ENCODE data around the gene KIF2A. TPM values are rescaled to one million over a fixed set of nuclear protein-coding genes. Genes with fewer than 3 reads are reported as not detected.

The KIF2A gene
- total RNA-seq, 2 donors from 2014 or later = 190 to 201 TPM

- ATAC-seq = peak; percentile 43 to 49
These were observed 670 bp upstream of the KIF2A start for GRCh38 chr5:62305358-62305714.

DNA sequence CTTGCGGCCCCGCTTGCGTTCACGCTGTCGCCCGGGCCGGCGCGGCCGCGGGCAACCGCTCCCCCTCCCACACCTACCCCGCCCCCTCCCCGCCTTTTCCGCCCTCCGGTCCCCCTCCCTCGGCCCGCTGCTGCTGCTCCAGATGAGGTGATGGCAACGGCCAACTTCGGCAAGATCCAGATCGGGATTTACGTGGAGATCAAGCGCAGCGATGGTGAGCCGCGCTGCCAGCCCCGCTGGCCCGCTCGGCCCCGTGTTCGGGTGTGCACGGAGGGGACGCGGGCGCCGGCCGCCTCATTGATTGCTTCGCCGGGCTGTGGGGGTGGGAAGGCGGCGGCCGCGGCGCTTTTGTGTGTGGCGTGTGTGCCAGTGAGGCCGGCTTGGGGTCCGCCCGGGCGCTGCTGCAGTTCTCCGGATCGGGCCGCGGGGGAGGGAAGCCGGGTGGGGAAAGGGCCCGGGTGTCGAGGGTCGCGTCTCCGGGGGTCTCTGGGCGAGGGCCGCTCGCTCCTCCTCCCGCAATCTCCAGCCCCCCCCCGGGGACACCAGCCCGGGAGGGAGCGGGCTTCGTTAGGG lies 403 bp downstream of the KIF2A start:
- Mint-ChIP-seq H3K9me3 (no peaks in the 10 kb centered on the region), H3K27me3 (no peaks in the 10 kb centered on the region), H3K36me3 (peaks cover 34% of the 10 kb centered on the region), H3K4me3 (peak overlapping the region; percentile 99), H3K27ac (peak overlapping the region; percentile 97 to 99), H3K4me1 (ENCODE audit: low read depth in 2 of 2) (peaks cover 45 to 58% of the 10 kb centered on the region in 2 donors)
- ATAC-seq (peak; percentile 36 to 71), DNase-seq (ENCODE audit: low spot score) (peak; percentile 64)

More at GRCh38 chr5:62305358-62305714, 670 bp upstream of the KIF2A start:
- no peak for DNase-seq (ENCODE audit: low spot score)
- Mint-ChIP-seq H3K4me3 (peak overlapping the region; percentile 87), H3K9me3 (no peaks in the 10 kb centered on the region), H3K27ac (peak overlapping the region; percentile 97 to 99), H3K27me3 (no peaks in the 10 kb centered on the region), H3K4me1 (ENCODE audit: low read depth in 2 of 2) (peaks cover 34 to 47% of the 10 kb centered on the region in 2 donors), H3K36me3 (peaks cover 26% of the 10 kb centered on the region)

DNA sequence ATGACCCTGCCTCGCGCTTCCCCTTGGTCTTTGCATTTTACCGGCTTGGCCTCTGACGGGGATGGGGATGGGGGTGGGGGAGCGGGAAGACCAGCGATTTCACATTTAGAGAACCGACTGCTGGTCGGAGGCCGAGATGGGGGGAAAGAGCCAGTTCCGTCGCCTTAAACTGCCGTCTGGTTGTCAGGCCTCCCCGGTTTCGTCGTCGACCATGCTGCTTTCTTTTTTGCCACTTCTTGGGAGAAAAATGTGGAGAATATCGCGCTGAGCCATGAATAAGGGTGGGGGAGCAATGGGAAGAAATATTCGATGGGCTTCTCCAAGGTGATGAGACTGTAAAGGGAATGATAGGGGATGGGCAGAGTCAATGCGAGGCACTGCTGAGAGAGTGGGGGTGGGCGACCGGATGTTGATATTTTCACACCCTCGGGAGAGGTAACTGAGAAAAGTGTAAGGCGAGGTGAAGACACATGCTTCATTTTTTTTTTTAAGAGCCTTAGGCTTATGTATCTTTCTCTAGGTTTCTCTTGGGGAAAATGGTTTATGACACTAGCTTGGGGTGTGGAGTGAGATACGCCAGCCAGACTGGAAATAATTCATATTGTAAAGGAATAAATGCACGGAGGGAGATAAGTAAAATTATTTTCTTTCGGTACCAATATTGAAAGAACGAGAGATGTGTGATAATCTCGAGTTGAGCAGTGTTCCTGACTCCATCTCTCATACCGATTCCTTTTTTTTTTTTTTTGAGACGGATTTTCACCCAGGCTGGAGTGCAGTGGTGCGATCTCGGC lies 1.1 kb downstream of the KIF2A start:
- Mint-ChIP-seq H3K4me1 (ENCODE audit: low read depth in 2 of 2) (peaks cover 52 to 65% of the 10 kb centered on the region in 2 donors), H3K27me3 (no peaks in the 10 kb centered on the region), H3K36me3 (peaks cover 39% of the 10 kb centered on the region), H3K4me3 (peak overlapping the region; percentile 99), H3K9me3 (no peaks in the 10 kb centered on the region), H3K27ac (peak overlapping the region; percentile 97 to 99)
- ATAC-seq (no peak), DNase-seq (ENCODE audit: low spot score) (peak; percentile 85)

DNA sequence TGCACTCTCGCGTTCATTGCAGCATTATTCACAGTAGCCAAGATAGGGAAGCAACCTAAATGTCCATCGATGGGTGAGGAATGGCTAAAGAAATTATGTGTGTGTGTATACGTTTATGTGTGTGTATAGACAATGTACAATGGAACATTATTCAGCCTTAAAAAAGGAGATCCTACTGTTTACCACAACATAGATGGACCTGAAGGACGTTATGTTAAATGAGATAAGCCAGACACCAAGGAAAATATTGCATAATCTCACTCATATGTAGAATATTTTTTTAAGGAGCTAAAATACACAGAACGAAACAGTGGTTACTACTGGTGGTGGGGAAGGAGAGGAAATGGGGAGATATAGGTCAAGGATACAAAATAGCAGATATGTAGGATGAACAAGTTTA lies 2.4 kb downstream of the KIF2A start:
- peaks cover 39% of the 10 kb centered on the region for H3K36me3 Mint-ChIP-seq
- peak overlapping the region; percentile 99 for H3K4me3 Mint-ChIP-seq
- peaks cover 61 to 76% of the 10 kb centered on the region in 2 donors for H3K4me1 Mint-ChIP-seq (ENCODE audit: low read depth in 2 of 2)
- H3K27ac Mint-ChIP-seq = peak overlapping the region; percentile 97 to 99
- H3K9me3 Mint-ChIP-seq = no peaks in the 10 kb centered on the region
- ATAC-seq = no peak
- DNase-seq (ENCODE audit: low spot score) = no peak
- H3K27me3 Mint-ChIP-seq = no peaks in the 10 kb centered on the region

DNA sequence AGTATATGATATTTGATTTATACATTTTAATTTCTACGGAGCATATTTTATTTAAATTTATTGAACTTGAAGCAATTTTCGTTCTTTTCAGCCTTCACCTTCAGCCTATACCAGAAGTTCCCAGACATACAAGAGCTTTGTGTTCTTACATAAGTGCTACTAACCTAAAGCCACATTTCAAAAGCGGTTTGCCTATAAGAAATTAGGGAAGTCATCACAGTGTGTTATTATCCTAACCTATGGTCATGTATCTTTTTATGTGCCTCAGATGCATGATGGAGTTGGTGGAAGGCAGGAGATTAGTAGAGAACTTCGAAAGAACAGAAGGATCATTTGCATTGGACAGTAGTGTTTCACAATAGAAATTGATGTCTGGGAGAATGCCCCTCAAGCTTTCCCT lies 3.1 kb downstream of the KIF2A start:
- Mint-ChIP-seq H3K27me3 (no peaks in the 10 kb centered on the region), H3K9me3 (no peaks in the 10 kb centered on the region), H3K36me3 (peaks cover 39% of the 10 kb centered on the region), H3K4me3 (peak overlapping the region; percentile 67), H3K27ac (peak overlapping the region; percentile 97 to 99), H3K4me1 (ENCODE audit: low read depth in 2 of 2) (peaks cover 62 to 73% of the 10 kb centered on the region in 2 donors)
- no peak for DNase-seq (ENCODE audit: low spot score)
- ATAC-seq = no peak

- H3K4me3 Mint-ChIP-seq = peak overlapping the region; percentile 65
- peak overlapping the region; percentile 67 to 99 for H3K27ac Mint-ChIP-seq
- H3K36me3 Mint-ChIP-seq = peaks cover 39% of the 10 kb centered on the region
- ATAC-seq (no peak), DNase-seq (ENCODE audit: low spot score) (no peak)
- no peaks in the 10 kb centered on the region for H3K27me3 Mint-ChIP-seq
- H3K9me3 Mint-ChIP-seq = no peaks in the 10 kb centered on the region
- peaks cover 64 to 77% of the 10 kb centered on the region in 2 donors for H3K4me1 Mint-ChIP-seq (ENCODE audit: low read depth in 2 of 2)
These were observed 4.6 kb downstream of the KIF2A start for GRCh38 chr5:62310426-62311143.

DNA sequence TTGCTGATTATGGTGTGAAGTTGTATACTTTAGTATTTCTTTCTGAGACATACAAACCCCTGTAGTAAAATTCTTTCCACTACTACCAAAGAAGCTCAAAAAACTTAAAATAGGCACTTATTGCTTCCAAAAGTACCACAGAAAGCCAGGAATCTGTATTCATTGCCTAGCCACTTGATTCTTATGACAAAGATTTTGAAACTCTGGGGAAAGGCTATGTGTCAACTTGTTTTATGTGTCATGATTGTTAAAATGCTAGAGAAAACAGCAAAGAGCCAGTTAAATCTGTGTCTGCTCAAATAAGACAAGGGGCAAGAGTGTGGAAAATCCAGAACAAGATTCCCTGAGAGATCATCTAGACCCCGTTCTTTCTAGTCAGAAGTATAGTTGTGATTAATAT lies 6.0 kb downstream of the KIF2A start:
- Mint-ChIP-seq H3K27ac (peak overlapping the region; percentile 67 to 99), H3K4me1 (ENCODE audit: low read depth in 2 of 2) (peaks cover 69 to 82% of the 10 kb centered on the region in 2 donors), H3K4me3 (peak overlapping the region; percentile 65), H3K9me3 (no peaks in the 10 kb centered on the region), H3K27me3 (no peaks in the 10 kb centered on the region), H3K36me3 (peaks cover 36% of the 10 kb centered on the region)
- DNase-seq (ENCODE audit: low spot score) (no peak), ATAC-seq (no peak)

DNA sequence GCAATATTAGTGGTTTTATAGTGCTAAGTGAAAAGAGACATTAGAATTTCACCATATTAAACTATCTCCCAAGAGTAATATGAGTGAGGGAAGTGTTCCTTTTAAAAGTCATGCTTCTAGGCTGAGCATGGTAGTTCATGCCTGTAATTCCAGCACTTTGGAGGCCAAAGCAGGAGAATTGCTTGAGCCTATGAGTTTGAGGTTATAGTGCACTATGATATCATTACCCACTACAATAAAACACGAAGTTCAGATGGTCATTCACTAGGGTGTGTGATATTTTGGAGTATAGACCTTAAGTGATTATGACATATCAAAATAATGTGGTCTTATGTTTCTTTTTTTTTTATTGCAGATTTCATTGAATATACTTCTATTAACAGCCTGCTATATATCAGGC lies 6.7 kb downstream of the KIF2A start:
- ATAC-seq (no peak), DNase-seq (ENCODE audit: low spot score) (no peak)
- H3K27me3 Mint-ChIP-seq = no peaks in the 10 kb centered on the region
- H3K27ac Mint-ChIP-seq = peak overlapping the region; percentile 67 to 99
- peak overlapping the region; percentile 4 for H3K4me3 Mint-ChIP-seq
- H3K4me1 Mint-ChIP-seq (ENCODE audit: low read depth in 2 of 2) = peaks cover 66 to 80% of the 10 kb centered on the region in 2 donors
- H3K9me3 Mint-ChIP-seq = no peaks in the 10 kb centered on the region
- peaks cover 32% of the 10 kb centered on the region for H3K36me3 Mint-ChIP-seq

GRCh38 chr5:62314213-62314830 lies 8.3 kb downstream of the KIF2A start:
- peaks cover 18% of the 10 kb centered on the region for H3K36me3 Mint-ChIP-seq
- DNase-seq (ENCODE audit: low spot score) = no peak
- no peak for ATAC-seq

GRCh38 chr5:62315376-62316175 lies 9.6 kb downstream of the KIF2A start:
- peaks cover 63 to 79% of the 10 kb centered on the region in 2 donors for H3K4me1 Mint-ChIP-seq (ENCODE audit: low read depth in 2 of 2)
- H3K4me3 Mint-ChIP-seq = peak overlapping the region; percentile 16
- H3K36me3 Mint-ChIP-seq = peaks cover 11% of the 10 kb centered on the region
- no peaks in the 10 kb centered on the region for H3K9me3 Mint-ChIP-seq
- DNase-seq (ENCODE audit: low spot score) (no peak), ATAC-seq (no peak)
- H3K27ac Mint-ChIP-seq = peak overlapping the region; percentile 24 to 73
- H3K27me3 Mint-ChIP-seq = no peaks in the 10 kb centered on the region

More at GRCh38 chr5:62314213-62314830, 8.3 kb downstream of the KIF2A start:
- peak overlapping the region in 1 of 2 donors; percentile 34 for H3K27ac Mint-ChIP-seq
- peaks cover 64 to 77% of the 10 kb centered on the region in 2 donors for H3K4me1 Mint-ChIP-seq (ENCODE audit: low read depth in 2 of 2)
- no peak overlapping the region for H3K4me3 Mint-ChIP-seq
- H3K27me3 Mint-ChIP-seq = no peaks in the 10 kb centered on the region
- no peaks in the 10 kb centered on the region for H3K9me3 Mint-ChIP-seq

DNA sequence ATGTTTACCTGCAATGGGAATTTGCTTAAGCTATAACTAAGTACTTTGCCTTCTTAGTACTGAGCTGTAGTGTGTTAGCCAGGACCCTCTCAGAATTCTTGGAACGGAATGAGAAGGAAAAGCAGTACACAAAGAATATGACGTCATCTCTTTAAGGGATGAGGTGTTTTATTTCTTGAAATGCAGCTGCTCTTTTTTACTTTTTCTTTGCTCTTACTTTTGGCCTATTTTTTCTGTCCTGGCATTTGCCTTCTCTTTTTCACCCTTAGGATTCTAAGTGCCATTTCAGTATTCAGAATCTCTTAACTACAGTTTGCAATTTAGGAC lies 10.1 kb downstream of the KIF2A start:
- H3K36me3 Mint-ChIP-seq = peaks cover 8% of the 10 kb centered on the region
- no peaks in the 10 kb centered on the region for H3K27me3 Mint-ChIP-seq
- H3K9me3 Mint-ChIP-seq = no peaks in the 10 kb centered on the region
- no peak for ATAC-seq
- DNase-seq (ENCODE audit: low spot score) = no peak
- peak overlapping the region in 1 of 2 donors; percentile 41 for H3K27ac Mint-ChIP-seq
- H3K4me1 Mint-ChIP-seq (ENCODE audit: low read depth in 2 of 2) = peaks cover 60 to 78% of the 10 kb centered on the region in 2 donors
- no peak overlapping the region for H3K4me3 Mint-ChIP-seq

- Mint-ChIP-seq H3K9me3 (no peaks in the 10 kb centered on the region), H3K27me3 (no peaks in the 10 kb centered on the region), H3K4me3 (no peak overlapping the region), H3K27ac (no peak overlapping the region), H3K4me1 (ENCODE audit: low read depth in 2 of 2) (peaks cover 55 to 73% of the 10 kb centered on the region in 2 donors), H3K36me3 (peaks cover 6% of the 10 kb centered on the region)
- ATAC-seq (no peak), DNase-seq (ENCODE audit: low spot score) (no peak)
These were observed 11.8 kb downstream of the KIF2A start for GRCh38 chr5:62317810-62318209.

DNA sequence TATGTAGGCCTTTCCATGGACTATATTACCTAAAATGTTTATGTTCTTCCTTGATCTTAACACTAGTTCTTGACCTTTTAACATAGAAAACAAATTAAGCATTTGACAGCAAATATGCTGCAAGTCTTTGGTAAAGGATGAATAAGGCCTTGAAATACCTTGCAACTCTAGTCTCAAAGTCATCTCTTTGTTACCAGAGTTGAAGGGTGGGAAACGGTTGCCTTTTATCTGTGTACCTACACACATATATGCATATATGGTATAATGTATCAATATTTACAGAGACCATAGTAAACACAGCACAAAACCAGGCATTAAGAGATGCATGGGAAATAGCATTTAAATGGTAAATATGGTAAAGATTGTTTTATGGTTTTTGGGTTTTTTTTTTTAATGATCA lies 16.5 kb downstream of the KIF2A start:
- Mint-ChIP-seq H3K4me1 (ENCODE audit: low read depth in 2 of 2) (peaks cover 55 to 75% of the 10 kb centered on the region in 2 donors), H3K36me3 (peaks cover 11% of the 10 kb centered on the region), H3K4me3 (no peak overlapping the region), H3K27ac (no peak overlapping the region), H3K27me3 (no peaks in the 10 kb centered on the region), H3K9me3 (no peaks in the 10 kb centered on the region)
- no peak for ATAC-seq
- DNase-seq (ENCODE audit: low spot score) = no peak
